Mammary epithelial cell (primary cell): ENCODE data around the gene HMGB3.

Experiments
- CTCF ChIP-seq, 2 donors: IDR thresholded peaks in 1 of 2; conservative IDR thresholded peaks in 1 of 2; 2 replicates each; pipeline ENCODE4 v1.5.1; 2011 to 2012; ENCODE audit warnings: inconsistent platforms in 2 of 2, low read length in 2 of 2, mild to moderate bottlenecking in 2 of 2, control low read depth in 1 of 2, low read depth in 1 of 2; ENCODE audit not compliant: insufficient read depth in 1 of 2; ENCODE audit errors: extremely low read depth in 1 of 2
- EZH2 ChIP-seq: IDR thresholded peaks from 2 replicates; pipeline ENCODE4 v1.6.1; 2012; ENCODE audit warnings: low read length, inconsistent platforms, borderline replicate concordance

GRCh38 chrX:150954951-150955350, 28.2 kb upstream of the HMGB3 start:
- TF ChIP-seq CTCF (conservative IDR thresholded peaks at IDR 0.05 in 1 of 2, IDR thresholded peaks at IDR 0.05 in 1 of 2; ENCODE audit: extremely low read depth in 1 of 2, insufficient read depth in 1 of 2, low read depth in 1 of 2, low read length in 2 of 2): no peak
- no peak for TF ChIP-seq EZH2
